Retinal pigment epithelial cell (primary cell): ENCODE results near the gene ZNF790.

ENCODE experiments used
- DNase-seq: peaks from one replicate; pipeline ENCODE4 v3.0.0-alpha.2; 2010; ENCODE audit warnings: low read depth
- H3K4me3 ChIP-seq: 2 replicates; pipeline ENCODE4 v1.5.1; 2011; ENCODE audit warnings: mild to moderate bottlenecking, low read length, control low read depth, moderate library complexity
- CTCF ChIP-seq: conservative IDR thresholded peaks from 2 replicates; pipeline ENCODE4 v1.5.1; 2011; ENCODE audit warnings: low read depth, low read length, control low read depth, inconsistent platforms

ZNF790 gene

GRCh38 chr19:36805364-36805763, 32.8 kb downstream of the ZNF790 start:
- no peak for DNase-seq
- no peak for TF ChIP-seq CTCF
- H3K4me3 ChIP-seq = no peak overlapping the region

GRCh38 chr19:36797786-36798108, 40.4 kb downstream of the ZNF790 start:
- H3K4me3 ChIP-seq = peak overlapping the region; percentile 76
- no peak for DNase-seq
- TF ChIP-seq CTCF = no peak

- DNase-seq = no peak
- no peak for TF ChIP-seq CTCF
- H3K4me3 ChIP-seq = peak overlapping the region; percentile 76
Measured at GRCh38 chr19:36796714-36796992, 41.5 kb downstream of the ZNF790 start.

- DNase-seq = peak; percentile 14
- H3K4me3 ChIP-seq = peak overlapping the region; percentile 19
Measured at GRCh38 chr19:36791420-36792141, 46.6 kb downstream of the ZNF790 start.

GRCh38 chr19:36775768-36776167, 62.4 kb downstream of the ZNF790 start:
- peak; percentile 9 for DNase-seq
- H3K4me3 ChIP-seq = peak overlapping the region; percentile 45

GRCh38 chr19:36773223-36773579, 65.0 kb downstream of the ZNF790 start:
- TF ChIP-seq CTCF = no peak
- H3K4me3 ChIP-seq = peak overlapping the region; percentile 78
- DNase-seq = no peak

More at GRCh38 chr19:36775768-36776167, 62.4 kb downstream of the ZNF790 start:
- no peak for TF ChIP-seq CTCF

GRCh38 chr19:36772311-36773222, 65.6 kb downstream of the ZNF790 start, which contains the start of gene ZNF850:
ZNF850 (minus strand) TSS chr19:36772807; CDS start chr19:36762606, 10,201 bp downstream.
- H3K4me3 ChIP-seq = peak within 1 kb of the TSS; percentile 78
- no peak for TF ChIP-seq CTCF
- DNase-seq = peak; percentile 78
